Activated naive CD4-positive, alpha-beta T cell treated with anti-CD3 and anti-CD28 coated beads, Interleukin-2, amount 50 U/mL, for 72 hours (primary cell): ENCODE data around the gene STON2. TPM values are rescaled to one million over a fixed set of nuclear protein-coding genes. Genes with fewer than 3 reads are reported as not detected.

Experiments used
- ATAC-seq, 2 donors: fragments of 150-1000 bp; cut with Tn5 transposase; 2 replicates each; pipeline ENCODE4 v1.10.0; 2021; ENCODE audit warnings: mild to moderate bottlenecking in 2 of 2, moderate library complexity in 2 of 2
- DNase-seq, 2 donors: peaks; one replicate each; pipeline ENCODE4 v3.0.0; 2021 to 2022; ENCODE audit warnings: low spot score in 2 of 2
- H3K27ac Mint-ChIP-seq, 2 donors: one replicate each; pipeline ENCODE4 v1.8.0; 2022; ENCODE audit warnings: mild to moderate bottlenecking in 2 of 2, mixed read lengths in 2 of 2
- H3K36me3 Mint-ChIP-seq, 2 donors: one replicate each; pipeline ENCODE4 v1.8.0; 2022; ENCODE audit warnings: mixed read lengths in 2 of 2
- H3K9me3 Mint-ChIP-seq, 2 donors: one replicate each; pipeline ENCODE4 v1.8.0; 2022; ENCODE audit warnings: mixed read lengths in 2 of 2
- total RNA-seq, 2 donors: library from RNA; stranded (reverse); gene quantifications; one replicate each; pipeline ENCODE4 v1.2.3, GENCODE V29; 2022

The STON2 gene
- total RNA-seq, 2 donors from 2014 or later: 0.45 to 0.48 TPM

- no peak for DNase-seq
- Mint-ChIP-seq H3K36me3 (no peaks in the 10 kb centered on the region), H3K27ac (no peak overlapping the region), H3K9me3 (no peaks in the 10 kb centered on the region)
- no peak for ATAC-seq
These were observed 126.1 kb downstream of the STON2 start for GRCh38 chr14:81273961-81274575.

GRCh38 chr14:81273521-81273920 lies 126.6 kb downstream of the STON2 start:
- no peak overlapping the region for H3K27ac Mint-ChIP-seq
- DNase-seq (no peak), ATAC-seq (no peak)
- no peaks in the 10 kb centered on the region for H3K36me3 Mint-ChIP-seq
- no peaks in the 10 kb centered on the region for H3K9me3 Mint-ChIP-seq

- Mint-ChIP-seq H3K27ac (no peak overlapping the region), H3K9me3 (no peaks in the 10 kb centered on the region), H3K36me3 (no peaks in the 10 kb centered on the region)
- no peak for ATAC-seq
- no peak for DNase-seq
These were observed 127.8 kb downstream of the STON2 start for GRCh38 chr14:81272317-81272716.

- Mint-ChIP-seq H3K9me3 (no peaks in the 10 kb centered on the region), H3K27ac (no peak overlapping the region), H3K36me3 (no peaks in the 10 kb centered on the region)
- DNase-seq (no peak), ATAC-seq (no peak)
These were observed 130.1 kb downstream of the STON2 start for GRCh38 chr14:81269979-81270375.

- Mint-ChIP-seq H3K27ac (no peak overlapping the region), H3K9me3 (no peaks in the 10 kb centered on the region), H3K36me3 (no peaks in the 10 kb centered on the region)
- peak; percentile 63 to 73 for ATAC-seq
- peak in 1 of 2 donors; percentile 21 for DNase-seq
These were observed 130.8 kb downstream of the STON2 start for GRCh38 chr14:81269100-81269978.

- DNase-seq: no peak
- peak; percentile 16 to 44 for ATAC-seq
- no peak overlapping the region for H3K27ac Mint-ChIP-seq
These were observed 132.1 kb downstream of the STON2 start for GRCh38 chr14:81268016-81268416.

GRCh38 chr14:81265636-81266169 lies 134.4 kb downstream of the STON2 start:
- H3K27ac Mint-ChIP-seq: no peak overlapping the region
- DNase-seq (no peak), ATAC-seq (no peak)
- no peaks in the 10 kb centered on the region for H3K9me3 Mint-ChIP-seq
- no peaks in the 10 kb centered on the region for H3K36me3 Mint-ChIP-seq

More at GRCh38 chr14:81268016-81268416, 132.1 kb downstream of the STON2 start:
- Mint-ChIP-seq H3K36me3 (no peaks in the 10 kb centered on the region), H3K9me3 (no peaks in the 10 kb centered on the region)

- DNase-seq (no peak), ATAC-seq (no peak)
- Mint-ChIP-seq H3K27ac (no peak overlapping the region), H3K9me3 (no peaks in the 10 kb centered on the region), H3K36me3 (no peaks in the 10 kb centered on the region)
These were observed 135.5 kb downstream of the STON2 start for GRCh38 chr14:81264671-81265070.

GRCh38 chr14:81263777-81264410 lies 136.2 kb downstream of the STON2 start:
- Mint-ChIP-seq H3K36me3 (no peaks in the 10 kb centered on the region), H3K27ac (no peak overlapping the region), H3K9me3 (no peaks in the 10 kb centered on the region)
- ATAC-seq (no peak), DNase-seq (no peak)

- no peak for ATAC-seq
- H3K36me3 Mint-ChIP-seq: no peaks in the 10 kb centered on the region
- DNase-seq: no peak
- no peak overlapping the region for H3K27ac Mint-ChIP-seq
- no peaks in the 10 kb centered on the region for H3K9me3 Mint-ChIP-seq
These were observed 138.9 kb downstream of the STON2 start for GRCh38 chr14:81261176-81261575.

- DNase-seq (no peak), ATAC-seq (no peak)
- H3K9me3 Mint-ChIP-seq: no peaks in the 10 kb centered on the region
- no peak overlapping the region for H3K27ac Mint-ChIP-seq
- no peaks in the 10 kb centered on the region for H3K36me3 Mint-ChIP-seq
These were observed 139.4 kb downstream of the STON2 start for GRCh38 chr14:81260732-81261131.

- Mint-ChIP-seq H3K36me3 (no peaks in the 10 kb centered on the region), H3K9me3 (no peaks in the 10 kb centered on the region), H3K27ac (peak overlapping the region; percentile 49 to 65)
- no peak for DNase-seq
- peak; percentile 45 to 78 for ATAC-seq
These were observed 143.7 kb downstream of the STON2 start for GRCh38 chr14:81256289-81256960.

GRCh38 chr14:81252278-81252677 lies 147.8 kb downstream of the STON2 start:
- Mint-ChIP-seq H3K36me3 (no peaks in the 10 kb centered on the region), H3K9me3 (no peaks in the 10 kb centered on the region), H3K27ac (no peak overlapping the region)
- ATAC-seq: no peak
- no peak for DNase-seq

GRCh38 chr14:81247271-81247766 lies 152.8 kb downstream of the STON2 start:
- ATAC-seq (no peak), DNase-seq (no peak)
- Mint-ChIP-seq H3K27ac (no peak overlapping the region), H3K9me3 (peaks cover 14 to 16% of the 10 kb centered on the region in 2 donors), H3K36me3 (peaks cover 17 to 23% of the 10 kb centered on the region in 2 donors)

- H3K27ac Mint-ChIP-seq: no peak overlapping the region
- peak in 1 of 2 donors; percentile 70 for ATAC-seq
- peaks cover 14 to 16% of the 10 kb centered on the region in 2 donors for H3K9me3 Mint-ChIP-seq
- no peak for DNase-seq
- H3K36me3 Mint-ChIP-seq: peaks cover 17 to 23% of the 10 kb centered on the region in 2 donors
These were observed 153.5 kb downstream of the STON2 start for GRCh38 chr14:81246461-81247270.

GRCh38 chr14:81245771-81246170 lies 154.4 kb downstream of the STON2 start:
- no peak for DNase-seq
- peaks cover 14 to 16% of the 10 kb centered on the region in 2 donors for H3K9me3 Mint-ChIP-seq
- peaks cover 17 to 23% of the 10 kb centered on the region in 2 donors for H3K36me3 Mint-ChIP-seq
- ATAC-seq: peak in 1 of 2 donors; percentile 14
- no peak overlapping the region for H3K27ac Mint-ChIP-seq
